ENCODE data around the gene POT1.

POT1 gene

DNA sequence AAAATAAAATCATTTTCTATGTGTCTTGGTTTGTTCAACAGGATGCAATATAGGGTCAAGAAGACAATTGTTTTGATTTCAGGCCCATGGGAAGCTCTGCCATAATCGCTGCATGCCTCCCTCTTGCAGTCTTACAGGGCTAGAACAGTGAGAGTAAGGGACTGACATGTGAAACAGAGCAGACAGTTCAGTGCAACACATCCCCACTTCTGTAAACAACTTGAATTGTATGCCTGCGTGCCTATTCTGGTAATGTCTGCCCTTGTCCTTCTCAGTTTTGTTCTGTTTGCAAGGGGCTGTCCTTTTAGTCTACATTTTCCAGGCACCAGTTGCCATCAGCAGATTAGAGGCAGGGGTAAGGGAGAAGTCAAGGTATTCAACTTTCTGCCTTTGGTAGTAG is 129.2 kb downstream of the POT1 start:
- H3K4me3 ChIP-seq (ENCODE audit: low read depth, low read length) = no peak overlapping the region
- TF ChIP-seq, protein P1, sequence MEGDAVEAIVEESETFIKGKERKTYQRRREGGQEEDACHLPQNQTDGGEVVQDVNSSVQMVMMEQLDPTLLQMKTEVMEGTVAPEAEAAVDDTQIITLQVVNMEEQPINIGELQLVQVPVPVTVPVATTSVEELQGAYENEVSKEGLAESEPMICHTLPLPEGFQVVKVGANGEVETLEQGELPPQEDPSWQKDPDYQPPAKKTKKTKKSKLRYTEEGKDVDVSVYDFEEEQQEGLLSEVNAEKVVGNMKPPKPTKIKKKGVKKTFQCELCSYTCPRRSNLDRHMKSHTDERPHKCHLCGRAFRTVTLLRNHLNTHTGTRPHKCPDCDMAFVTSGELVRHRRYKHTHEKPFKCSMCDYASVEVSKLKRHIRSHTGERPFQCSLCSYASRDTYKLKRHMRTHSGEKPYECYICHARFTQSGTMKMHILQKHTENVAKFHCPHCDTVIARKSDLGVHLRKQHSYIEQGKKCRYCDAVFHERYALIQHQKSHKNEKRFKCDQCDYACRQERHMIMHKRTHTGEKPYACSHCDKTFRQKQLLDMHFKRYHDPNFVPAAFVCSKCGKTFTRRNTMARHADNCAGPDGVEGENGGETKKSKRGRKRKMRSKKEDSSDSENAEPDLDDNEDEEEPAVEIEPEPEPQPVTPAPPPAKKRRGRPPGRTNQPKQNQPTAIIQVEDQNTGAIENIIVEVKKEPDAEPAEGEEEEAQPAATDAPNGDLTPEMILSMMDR (IDR thresholded peaks at IDR 0.05; ENCODE audit: insufficient read depth, low read depth, low read length, missing control alignments) = no peak
- no peak for DNase-seq (ENCODE audit: low read depth)

DNA sequence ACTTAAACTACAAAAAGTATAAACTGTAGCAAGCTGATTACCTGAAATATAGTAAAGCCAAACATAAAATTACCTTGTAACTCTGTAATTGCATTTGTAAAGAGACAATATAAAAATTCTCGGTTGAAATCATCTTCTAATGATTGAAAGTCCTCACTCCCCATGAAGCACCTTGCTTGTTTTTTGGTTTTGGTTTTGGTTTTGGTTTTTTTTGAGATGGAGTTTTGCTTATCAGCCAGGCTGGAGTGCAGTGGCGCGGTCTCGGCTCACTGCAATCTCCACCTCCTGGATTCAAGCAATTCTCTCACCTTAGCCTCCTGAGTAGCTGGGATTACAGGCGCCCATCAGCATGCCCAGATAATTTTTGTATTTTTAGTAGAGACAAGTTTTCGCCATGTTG is 130.2 kb downstream of the POT1 start:
- no peak for DNase-seq (ENCODE audit: low read depth)
- H3K4me3 ChIP-seq (ENCODE audit: low read depth, low read length) = no peak overlapping the region
- TF ChIP-seq, protein P1 (IDR thresholded peaks at IDR 0.05; ENCODE audit: insufficient read depth, low read depth, low read length, missing control alignments) = no peak

DNA sequence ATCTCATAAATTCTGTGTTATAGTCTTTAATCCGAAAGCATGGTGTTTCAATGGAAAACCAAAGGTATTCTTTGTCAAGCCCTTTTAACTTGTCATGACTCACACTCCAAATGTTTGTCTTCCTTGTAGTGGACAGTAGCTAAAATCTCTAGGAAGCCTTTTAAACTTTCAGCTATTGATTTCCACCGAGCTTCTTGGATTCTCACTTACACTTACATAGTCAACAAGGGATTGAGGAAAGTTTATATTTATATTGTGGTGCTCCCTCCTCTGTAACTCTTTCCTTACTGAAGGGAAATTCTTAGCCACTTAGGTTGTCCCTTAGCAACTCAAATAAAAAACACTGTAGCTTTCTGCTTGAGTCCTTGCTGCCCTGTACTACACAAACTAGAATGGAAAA is 132.9 kb downstream of the POT1 start:
- no peak overlapping the region for H3K4me3 ChIP-seq (ENCODE audit: low read depth, low read length)
- no peak for DNase-seq (ENCODE audit: low read depth)
- TF ChIP-seq, protein P1 (IDR thresholded peaks at IDR 0.05; ENCODE audit: insufficient read depth, low read depth, low read length, missing control alignments) = no peak

DNA sequence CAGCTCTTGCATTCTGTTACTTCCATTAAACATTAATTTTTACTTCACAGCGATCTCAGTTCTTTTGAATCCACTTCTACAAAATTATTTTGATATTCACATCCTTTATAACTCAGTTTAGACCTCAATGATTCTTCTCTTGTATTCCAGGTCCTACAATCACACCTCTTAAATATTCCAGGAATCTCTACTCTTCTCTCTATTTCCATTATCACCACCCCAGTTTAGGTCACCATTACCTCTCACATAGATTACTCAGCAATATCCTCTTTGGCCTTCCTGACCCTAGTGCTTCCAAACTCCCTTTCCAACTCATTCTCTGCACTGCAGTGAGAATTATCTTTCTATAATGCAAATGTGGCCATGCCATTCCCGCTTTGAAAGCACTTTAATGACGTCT is 136.9 kb downstream of the POT1 start:
- TF ChIP-seq, protein P1 (IDR thresholded peaks at IDR 0.05; ENCODE audit: insufficient read depth, low read depth, low read length, missing control alignments) = no peak
- no peak overlapping the region for H3K4me3 ChIP-seq (ENCODE audit: low read depth, low read length)
- DNase-seq (ENCODE audit: low read depth) = no peak

DNA sequence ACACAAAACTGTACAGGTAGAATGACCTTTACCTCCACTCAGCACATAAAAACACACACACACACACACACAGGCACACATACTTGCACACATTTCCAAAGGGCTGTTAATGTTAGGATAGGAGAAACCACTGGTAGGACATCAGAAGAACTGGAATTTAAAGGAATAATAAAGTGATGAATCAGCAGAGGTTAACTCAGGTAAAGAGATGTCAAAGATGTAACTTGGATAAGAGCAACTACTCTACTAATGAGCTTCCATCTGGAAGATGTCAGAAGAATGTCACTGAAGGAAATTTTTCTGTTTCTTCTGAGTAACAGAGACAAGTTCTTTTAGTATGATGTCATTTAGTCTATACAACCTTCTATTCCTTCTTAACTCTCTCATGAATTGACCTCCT is 137.6 kb downstream of the POT1 start:
- no peak overlapping the region for H3K4me3 ChIP-seq (ENCODE audit: low read depth, low read length)
- no peak for DNase-seq (ENCODE audit: low read depth)
- TF ChIP-seq, protein P1 (IDR thresholded peaks at IDR 0.05; ENCODE audit: insufficient read depth, low read depth, low read length, missing control alignments) = no peak

DNA sequence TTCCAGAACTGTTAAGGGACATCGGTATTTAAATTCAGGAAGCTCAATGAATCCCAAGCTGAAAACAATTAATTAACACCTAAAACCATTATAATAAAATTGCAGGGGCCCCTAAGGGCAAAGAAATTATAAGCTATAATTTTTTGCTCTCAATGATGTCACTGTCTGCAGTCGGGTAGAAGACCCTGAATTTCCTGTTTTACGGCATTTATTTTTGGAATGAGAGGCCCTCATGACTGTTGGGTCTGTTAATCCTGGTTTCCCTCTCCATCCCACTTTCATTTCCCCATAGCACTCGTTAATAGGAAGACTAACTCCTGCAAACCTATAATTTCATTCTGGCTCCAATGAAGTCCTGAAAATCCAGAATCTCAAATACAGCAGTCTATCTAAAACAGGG is 138.2 kb downstream of the POT1 start:
- DNase-seq (ENCODE audit: low read depth) = no peak
- TF ChIP-seq, protein P1 (IDR thresholded peaks at IDR 0.05; ENCODE audit: insufficient read depth, low read depth, low read length, missing control alignments) = no peak

DNA sequence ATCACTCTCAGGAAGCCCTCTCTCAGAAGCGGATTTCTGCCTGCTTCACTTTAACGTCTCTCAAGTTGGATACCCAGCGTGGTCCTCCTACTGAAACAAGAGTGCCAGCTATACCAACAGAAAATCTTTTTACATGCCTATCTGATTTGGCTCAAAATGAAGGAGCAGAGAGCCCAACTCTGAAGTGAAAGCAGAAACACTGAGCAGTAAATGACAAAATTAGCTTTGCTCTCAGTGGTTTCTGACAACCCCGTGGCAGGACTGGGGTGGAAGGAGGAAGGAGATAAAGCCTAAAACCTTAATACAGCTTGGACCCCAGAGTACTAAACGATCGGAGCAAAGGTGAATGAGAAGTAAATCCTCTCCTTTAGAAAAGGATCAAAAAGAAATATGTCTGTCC is 139.0 kb downstream of the POT1 start:
- no peak overlapping the region for H3K4me3 ChIP-seq (ENCODE audit: low read depth, low read length)
- DNase-seq (ENCODE audit: low read depth) = no peak
- TF ChIP-seq, protein P1 (IDR thresholded peaks at IDR 0.05; ENCODE audit: insufficient read depth, low read depth, low read length, missing control alignments) = no peak

More for the DNA sequence above, 138.2 kb downstream of the POT1 start:
- H3K4me3 ChIP-seq (ENCODE audit: low read depth, low read length) = no peak overlapping the region
